Gastroesophageal sphincter (tissue), 3 donors: ENCODE measurements around the gene STK32A.

Experiments used
- CTCF ChIP-seq, 4 experiments: fragments of 200-600 bp in 2 of 4; fragments of 450-650 bp in 2 of 4; sonication (generic) in 1 of 4; IDR thresholded peaks; one replicate each; pipeline ENCODE4 v1.5.1; 2017 to 2019; ENCODE audit warnings: antibody characterized with exemption in 4 of 4, mild to moderate bottlenecking in 2 of 4, moderate library complexity in 2 of 4
- EP300 ChIP-seq: sonication (generic); formaldehyde crosslinking; IDR thresholded peaks from one replicate; pipeline ENCODE4 v1.6.1; 2017; ENCODE audit warnings: antibody characterized with exemption, mild to moderate bottlenecking
- POLR2A ChIP-seq, 2 donors: fragments of 450-650 bp; IDR thresholded peaks; one replicate each; pipeline ENCODE4 v1.6.1; 2017; ENCODE audit warnings: antibody characterized with exemption in 2 of 2, mild to moderate bottlenecking in 2 of 2, moderate library complexity in 1 of 2

- TF ChIP-seq CTCF (IDR thresholded peaks at IDR 0.05) (no peak), EP300 (no peak), POLR2A (IDR thresholded peaks at IDR 0.05) (no peak)
Observed at GRCh38 chr5:147346006-147346561, 111.3 kb downstream of the STK32A start.
